Activated naive CD4-positive, alpha-beta T cell treated with anti-CD3 and anti-CD28 coated beads, Interleukin-2, amount 10 ng/mL, durations not matched to agents 7 days and 5 days (primary cell): ENCODE results near the gene SORBS2.

Experiments
- CTCF ChIA-PET: fragments of 350-600 bp; sonication (Branson Sonifier 250); formaldehyde crosslinking; loops from one replicate; lab custom pipeline; 2021; ENCODE audit warnings: antibody characterized with exemption; lab: Charles Lee
- DNase-seq: peaks from one replicate; pipeline ENCODE4 v3.0.0-alpha.2; 2020
- H3K27ac Mint-ChIP-seq: one replicate; pipeline ENCODE4 v1.8.0; 2021; ENCODE audit warnings: mild to moderate bottlenecking, moderate library complexity, mixed read lengths
- H3K27me3 Mint-ChIP-seq: one replicate; pipeline ENCODE4 v1.8.0; 2021; ENCODE audit warnings: mild to moderate bottlenecking, mixed read lengths
- H3K36me3 Mint-ChIP-seq: one replicate; pipeline ENCODE4 v1.8.0; 2021; ENCODE audit warnings: mixed read lengths
- H3K4me1 Mint-ChIP-seq: one replicate; pipeline ENCODE4 v1.8.0; 2021; ENCODE audit warnings: mixed read lengths
- H3K4me3 Mint-ChIP-seq: one replicate; pipeline ENCODE4 v1.8.0; 2021; ENCODE audit warnings: mild to moderate bottlenecking, moderate library complexity, mixed read lengths
- H3K9me3 Mint-ChIP-seq: one replicate; pipeline ENCODE4 v1.8.0; 2021; ENCODE audit warnings: mixed read lengths

The SORBS2 gene

DNA sequence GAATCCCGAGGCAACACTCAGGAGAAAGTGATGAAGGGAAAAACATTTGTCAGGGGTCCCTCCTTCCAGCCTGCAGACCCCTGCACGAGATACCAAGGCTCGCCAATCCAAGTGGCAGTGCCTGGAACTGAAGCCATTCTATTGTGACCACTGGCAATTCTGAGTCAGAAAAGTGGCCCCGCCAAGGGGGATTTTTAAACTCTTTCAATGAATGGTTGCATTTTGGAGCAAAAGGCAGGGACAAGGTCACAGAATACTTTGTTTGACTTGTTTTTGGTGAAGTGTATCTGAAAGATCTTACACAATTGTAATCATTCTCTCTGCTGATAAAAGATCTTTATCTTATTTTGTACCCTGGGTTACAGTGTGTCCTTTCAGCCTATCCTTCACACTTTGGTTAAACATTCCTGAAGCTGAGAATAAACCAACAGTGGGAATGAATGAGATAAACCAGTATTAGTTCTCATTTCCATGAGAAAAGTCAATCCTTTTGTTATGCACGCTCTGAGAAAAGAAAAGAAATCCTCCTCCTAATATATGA, 160.8 kb downstream of the SORBS2 start:
- Mint-ChIP-seq H3K27ac (no peak overlapping the region), H3K36me3 (no peaks in the 10 kb centered on the region), H3K4me1 (no peaks in the 10 kb centered on the region), H3K27me3 (peaks cover 6% of the 10 kb centered on the region), H3K4me3 (no peak overlapping the region), H3K9me3 (no peaks in the 10 kb centered on the region)
- CTCF ChIA-PET = no interaction called here
- no peak for DNase-seq

DNA sequence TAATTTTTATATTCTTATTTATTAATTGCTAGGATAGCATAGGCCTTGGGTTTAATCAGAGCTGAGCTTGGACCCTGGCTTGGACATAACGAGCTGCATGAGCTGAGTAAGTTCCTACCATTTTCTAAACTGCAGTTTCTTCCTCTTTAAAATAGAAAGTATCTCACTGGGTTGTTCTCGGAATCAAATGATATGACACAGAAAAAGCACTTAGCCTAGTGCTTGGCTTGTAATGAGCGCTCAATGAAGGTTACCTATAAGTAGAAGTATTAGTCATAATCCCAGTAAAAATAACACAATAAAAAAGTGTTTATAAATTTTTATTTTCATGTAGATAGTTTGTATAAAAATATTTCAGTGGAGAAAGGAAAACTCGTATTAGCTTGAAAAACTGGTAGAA, 163.4 kb downstream of the SORBS2 start:
- no peak overlapping the region for H3K27ac Mint-ChIP-seq
- H3K9me3 Mint-ChIP-seq = no peaks in the 10 kb centered on the region
- CTCF ChIA-PET = no interaction called here
- peaks cover 13% of the 10 kb centered on the region for H3K27me3 Mint-ChIP-seq
- no peaks in the 10 kb centered on the region for H3K36me3 Mint-ChIP-seq
- H3K4me3 Mint-ChIP-seq = no peak overlapping the region
- DNase-seq = no peak
- H3K4me1 Mint-ChIP-seq = no peaks in the 10 kb centered on the region

DNA sequence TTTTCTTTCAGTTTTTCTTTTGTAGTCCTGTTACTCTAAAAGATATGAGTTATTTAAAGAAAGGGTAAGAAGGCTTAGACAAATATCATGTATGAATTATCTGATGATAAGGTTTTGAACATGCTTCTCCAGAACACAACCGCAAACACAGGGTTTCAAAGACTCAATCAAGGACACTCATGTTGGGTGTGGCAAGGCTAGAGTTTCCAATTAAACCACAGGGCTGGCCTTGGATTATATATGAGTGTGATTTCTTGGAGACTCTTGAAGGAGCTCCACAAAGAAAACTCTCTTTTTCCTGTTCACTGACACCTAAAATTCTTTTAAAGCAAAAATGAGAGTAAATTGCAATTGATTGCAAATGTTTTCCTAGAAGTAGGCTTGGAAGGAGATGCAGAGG, 166.6 kb downstream of the SORBS2 start:
- Mint-ChIP-seq H3K27me3 (peaks cover 17% of the 10 kb centered on the region), H3K4me3 (no peak overlapping the region), H3K36me3 (no peaks in the 10 kb centered on the region), H3K27ac (no peak overlapping the region), H3K9me3 (no peaks in the 10 kb centered on the region), H3K4me1 (no peaks in the 10 kb centered on the region)
- CTCF ChIA-PET = no interaction called here
- no peak for DNase-seq

DNA sequence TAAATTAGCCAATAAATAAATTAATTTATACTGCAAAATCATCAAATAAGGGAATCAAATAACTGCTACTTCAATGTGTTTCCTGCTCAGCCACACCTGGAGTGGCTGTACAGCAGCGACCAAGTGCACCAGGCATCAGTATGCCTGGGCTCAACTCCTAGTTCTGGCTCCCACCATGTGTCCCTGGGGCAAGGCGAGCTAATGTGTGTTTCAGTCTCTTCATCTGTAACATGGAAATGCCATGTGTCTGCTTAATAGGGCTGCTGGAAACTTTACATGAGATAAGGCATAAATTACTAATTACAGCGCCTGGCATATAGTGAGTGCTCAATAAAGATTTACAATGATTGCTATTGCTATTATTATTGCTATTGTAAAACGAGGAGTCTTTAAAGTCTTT, 167.6 kb downstream of the SORBS2 start:
- CTCF ChIA-PET = no interaction called here
- Mint-ChIP-seq H3K27ac (no peak overlapping the region), H3K27me3 (peaks cover 17% of the 10 kb centered on the region), H3K36me3 (no peaks in the 10 kb centered on the region), H3K9me3 (no peaks in the 10 kb centered on the region), H3K4me1 (no peaks in the 10 kb centered on the region), H3K4me3 (no peak overlapping the region)
- no peak for DNase-seq

DNA sequence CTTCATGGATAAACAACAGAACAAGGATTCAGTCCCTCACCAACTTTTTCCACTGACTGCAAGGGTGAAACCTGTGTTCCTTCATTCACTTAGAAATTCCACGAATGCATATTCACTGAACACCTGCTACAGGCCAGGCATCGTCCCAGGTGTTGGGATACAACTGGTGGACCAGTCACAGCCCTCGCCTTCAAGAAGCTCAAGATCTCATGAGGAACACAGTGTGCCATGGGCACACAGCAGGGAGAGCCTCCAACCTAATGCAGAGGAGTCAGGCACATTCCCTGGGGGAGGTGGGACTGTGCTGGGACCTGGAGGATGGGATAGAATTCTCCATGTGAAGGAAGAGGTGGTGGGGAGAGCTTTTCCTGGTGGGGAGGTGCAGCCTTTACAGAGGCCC, 169.1 kb downstream of the SORBS2 start:
- DNase-seq = no peak
- Mint-ChIP-seq H3K36me3 (no peaks in the 10 kb centered on the region), H3K27me3 (peaks cover 30% of the 10 kb centered on the region), H3K27ac (no peak overlapping the region), H3K9me3 (no peaks in the 10 kb centered on the region), H3K4me1 (no peaks in the 10 kb centered on the region), H3K4me3 (no peak overlapping the region)
- CTCF ChIA-PET = interaction anchor here (2.0 kb wide), 1 partner anchor 396 kb away, joined by 8 read pairs; no protein-coding TSS in a partner anchor

DNA sequence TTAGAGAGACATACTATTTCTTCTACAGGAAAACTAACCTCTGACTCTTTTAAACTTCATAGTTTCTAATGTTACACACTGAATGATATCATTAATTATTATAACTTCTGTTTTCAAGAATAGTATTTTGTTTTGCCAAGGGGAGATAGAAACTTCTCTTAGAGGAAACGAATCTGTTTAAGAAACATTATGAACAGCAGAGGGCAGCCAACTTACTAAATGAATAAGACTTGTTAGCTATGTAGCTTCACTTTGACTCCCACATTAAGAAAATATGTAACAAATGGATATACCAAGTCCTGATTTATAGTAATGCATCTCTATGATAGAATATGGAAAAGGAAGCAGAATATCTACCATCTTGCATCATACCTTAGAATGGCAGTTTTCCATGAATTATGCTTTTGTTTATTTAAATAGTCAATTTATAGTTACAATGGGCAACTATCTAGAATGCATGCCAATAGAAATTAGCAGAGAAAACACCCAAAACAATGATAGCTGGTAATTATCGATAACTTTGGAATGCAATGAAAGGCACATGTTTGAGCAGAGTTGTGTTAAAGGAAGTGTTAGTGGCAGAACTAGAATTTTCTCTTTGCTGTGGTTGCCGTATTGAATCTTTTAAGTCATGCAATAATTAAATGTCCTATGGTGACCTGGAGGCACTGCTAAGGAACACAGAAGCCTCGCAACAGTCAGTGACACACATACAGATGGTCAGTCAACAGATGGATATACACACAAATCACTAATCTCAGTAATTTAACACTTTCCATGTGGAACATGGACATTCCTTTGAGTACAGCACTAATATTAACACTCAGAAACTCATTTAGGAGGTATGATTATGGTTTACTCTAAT, 171.0 kb downstream of the SORBS2 start:
- Mint-ChIP-seq H3K4me1 (no peaks in the 10 kb centered on the region), H3K27ac (no peak overlapping the region), H3K4me3 (no peak overlapping the region), H3K36me3 (no peaks in the 10 kb centered on the region), H3K27me3 (peaks cover 37% of the 10 kb centered on the region), H3K9me3 (no peaks in the 10 kb centered on the region)
- CTCF ChIA-PET = interaction anchor here (1.0 to 3.1 kb wide), 6 partner anchors 9 to 499 kb away, joined by 3 to 21 read pairs (median 8); no protein-coding TSS in a partner anchor
- no peak for DNase-seq

DNA sequence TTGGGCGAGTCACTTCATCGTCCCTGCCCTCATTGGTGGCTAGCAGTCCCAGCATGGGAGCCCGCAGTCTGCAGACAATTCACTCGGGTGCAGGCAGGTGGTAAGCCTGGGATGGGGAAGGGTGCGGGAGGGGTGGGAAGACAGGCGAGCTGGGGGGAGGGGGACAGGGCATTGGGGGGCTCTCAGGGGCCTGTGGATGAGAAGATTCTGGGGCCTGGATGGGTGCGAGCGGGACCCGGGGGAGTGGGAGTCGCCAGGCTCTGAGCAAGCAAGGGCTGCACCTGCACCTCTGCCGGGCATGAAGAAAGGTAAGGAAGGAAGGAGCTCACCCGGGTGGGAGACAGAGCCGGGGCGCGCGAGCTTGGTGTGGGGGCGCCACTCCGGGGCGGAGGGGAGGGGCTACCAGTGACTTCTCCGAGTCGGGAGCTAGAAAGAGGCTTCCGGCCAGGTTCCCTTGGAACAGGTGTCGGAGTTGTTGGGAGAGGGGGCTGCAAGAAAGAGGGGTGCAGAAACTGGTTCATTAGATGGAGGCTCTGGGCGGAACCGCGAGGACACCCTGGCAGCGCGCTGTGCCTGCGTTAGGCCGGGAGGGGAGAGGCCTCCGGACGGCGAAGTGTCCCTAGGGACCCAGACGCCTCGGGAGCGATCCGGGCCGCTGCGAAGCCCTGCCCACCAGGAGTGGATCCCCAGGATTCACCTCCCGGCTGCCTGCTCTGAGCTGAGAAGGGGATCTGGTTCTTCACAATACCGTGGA, 173.3 kb downstream of the SORBS2 start:
- Mint-ChIP-seq H3K9me3 (peaks cover 3% of the 10 kb centered on the region), H3K36me3 (no peaks in the 10 kb centered on the region), H3K27ac (no peak overlapping the region), H3K4me3 (no peak overlapping the region), H3K4me1 (no peaks in the 10 kb centered on the region), H3K27me3 (peaks cover 31% of the 10 kb centered on the region)
- no peak for DNase-seq
- CTCF ChIA-PET = interaction anchor here (2.8 to 3.1 kb wide), 2 partner anchors 383 to 399 kb away, joined by 12 to 21 read pairs; no protein-coding TSS in a partner anchor

DNA sequence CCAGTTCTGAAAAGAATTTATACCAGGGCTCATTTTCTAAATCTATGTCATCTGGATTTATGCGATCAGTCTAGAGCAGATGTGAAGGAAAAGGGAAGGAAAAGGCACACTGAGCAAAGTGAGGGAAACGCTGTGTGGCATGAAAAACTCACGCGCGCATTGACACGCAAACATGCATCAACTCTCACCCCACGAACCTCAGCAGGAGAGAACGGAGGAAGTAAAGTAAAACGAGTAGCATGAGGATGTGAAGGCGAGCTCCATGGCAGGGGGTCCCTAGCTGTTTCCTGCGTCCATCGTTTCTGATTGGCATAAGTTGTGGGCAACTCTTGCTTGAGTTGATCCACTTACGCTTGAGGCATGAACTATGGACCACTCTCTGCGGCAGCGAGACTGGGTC, 173.9 kb downstream of the SORBS2 start:
- Mint-ChIP-seq H3K4me3 (no peak overlapping the region), H3K4me1 (no peaks in the 10 kb centered on the region), H3K36me3 (no peaks in the 10 kb centered on the region), H3K27ac (no peak overlapping the region), H3K27me3 (peaks cover 25% of the 10 kb centered on the region), H3K9me3 (peaks cover 3% of the 10 kb centered on the region)
- no peak for DNase-seq
- CTCF ChIA-PET = no interaction called here

DNA sequence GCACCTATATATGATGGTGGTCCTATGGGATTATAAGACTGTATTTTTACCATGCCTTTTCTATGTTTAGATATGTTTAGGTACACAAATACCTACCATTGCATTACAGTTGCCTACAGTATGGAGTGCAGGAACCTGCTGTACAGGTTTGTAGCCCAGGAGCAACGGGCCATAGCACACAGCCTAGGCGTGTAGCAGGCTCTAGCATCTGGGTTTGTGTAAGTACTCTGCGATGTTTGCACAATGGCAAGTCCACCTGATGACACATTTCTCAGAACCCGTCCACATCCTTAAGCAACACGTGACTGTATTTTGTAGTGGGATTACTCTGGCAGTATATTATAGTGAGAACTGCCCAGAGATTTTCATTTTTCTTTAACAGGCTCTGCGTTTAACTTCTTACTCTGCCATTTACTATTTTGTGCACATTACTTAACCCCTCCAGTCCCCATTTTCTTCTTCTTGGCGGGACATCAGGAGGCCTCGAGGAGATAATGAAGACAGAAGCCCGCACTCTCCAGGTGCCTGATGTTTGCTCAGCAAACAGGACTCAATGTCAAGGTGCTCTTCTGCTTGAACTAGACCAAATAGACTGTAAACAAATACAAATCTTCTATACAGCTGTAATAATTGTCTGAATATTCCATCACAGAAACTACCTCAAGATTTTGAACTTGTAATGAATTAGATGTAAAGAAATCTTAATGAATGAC, 174.7 kb downstream of the SORBS2 start:
- H3K36me3 Mint-ChIP-seq = no peaks in the 10 kb centered on the region
- H3K27ac Mint-ChIP-seq = no peak overlapping the region
- peaks cover 3% of the 10 kb centered on the region for H3K9me3 Mint-ChIP-seq
- H3K4me3 Mint-ChIP-seq = no peak overlapping the region
- CTCF ChIA-PET = no interaction called here
- no peak for DNase-seq
- no peaks in the 10 kb centered on the region for H3K4me1 Mint-ChIP-seq
- peaks cover 20% of the 10 kb centered on the region for H3K27me3 Mint-ChIP-seq

DNA sequence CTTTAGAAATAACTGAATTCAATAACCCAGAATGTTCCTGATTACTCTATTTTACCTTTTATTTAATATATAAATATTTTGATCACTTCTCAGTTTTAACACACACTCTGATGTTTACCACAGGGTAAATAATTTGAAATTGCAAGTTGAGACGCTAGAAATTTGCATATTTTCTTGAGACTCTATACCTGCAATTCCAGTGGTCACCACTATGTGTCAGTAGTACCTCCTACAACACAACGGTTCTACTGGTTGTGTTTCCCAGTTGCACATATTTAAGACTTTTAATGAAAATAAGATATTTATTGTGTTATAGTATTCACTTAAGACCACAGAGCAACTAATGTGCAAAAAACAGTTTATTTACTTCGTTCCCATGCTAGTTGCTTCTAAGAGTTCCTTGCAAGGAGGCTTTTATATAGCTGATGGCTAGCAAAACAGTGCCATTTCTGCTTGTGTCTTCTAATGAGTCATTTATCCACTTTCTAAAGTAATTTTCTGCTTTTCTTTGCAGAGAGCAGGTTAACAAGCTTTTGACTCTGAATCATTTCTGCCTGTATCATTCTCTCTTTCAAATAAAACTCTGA, 177.8 kb downstream of the SORBS2 start:
- Mint-ChIP-seq H3K4me1 (no peaks in the 10 kb centered on the region), H3K27me3 (peaks cover 19% of the 10 kb centered on the region), H3K4me3 (no peak overlapping the region), H3K36me3 (no peaks in the 10 kb centered on the region), H3K27ac (no peak overlapping the region), H3K9me3 (peaks cover 3% of the 10 kb centered on the region)
- CTCF ChIA-PET = no interaction called here
- no peak for DNase-seq

DNA sequence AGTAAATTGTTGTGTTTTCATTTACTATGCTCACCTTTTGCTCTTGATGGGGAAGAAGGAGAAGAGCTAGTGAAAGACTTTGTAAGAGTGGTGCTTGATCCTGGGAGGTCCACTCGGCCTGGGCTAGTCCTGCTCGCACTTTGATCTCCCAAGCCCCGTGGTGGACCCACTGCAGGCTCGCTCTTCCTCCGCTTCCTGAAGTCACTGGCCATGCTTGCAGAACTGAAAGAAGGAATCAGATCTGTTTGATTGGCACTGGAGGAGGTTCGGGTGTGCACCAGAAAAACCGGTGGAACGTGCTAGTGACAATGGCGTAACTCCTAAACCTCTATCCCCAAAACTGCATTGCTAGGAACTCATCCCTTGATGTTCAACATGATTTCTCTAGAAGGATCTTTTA, 185.2 kb downstream of the SORBS2 start:
- Mint-ChIP-seq H3K27me3 (no peaks in the 10 kb centered on the region), H3K9me3 (no peaks in the 10 kb centered on the region), H3K4me3 (no peak overlapping the region), H3K36me3 (no peaks in the 10 kb centered on the region), H3K4me1 (no peaks in the 10 kb centered on the region), H3K27ac (no peak overlapping the region)
- CTCF ChIA-PET = interaction anchor here (1.1 kb wide), 1 partner anchor 28 kb away, joined by 3 read pairs; no protein-coding TSS in a partner anchor
- DNase-seq = no peak

DNA sequence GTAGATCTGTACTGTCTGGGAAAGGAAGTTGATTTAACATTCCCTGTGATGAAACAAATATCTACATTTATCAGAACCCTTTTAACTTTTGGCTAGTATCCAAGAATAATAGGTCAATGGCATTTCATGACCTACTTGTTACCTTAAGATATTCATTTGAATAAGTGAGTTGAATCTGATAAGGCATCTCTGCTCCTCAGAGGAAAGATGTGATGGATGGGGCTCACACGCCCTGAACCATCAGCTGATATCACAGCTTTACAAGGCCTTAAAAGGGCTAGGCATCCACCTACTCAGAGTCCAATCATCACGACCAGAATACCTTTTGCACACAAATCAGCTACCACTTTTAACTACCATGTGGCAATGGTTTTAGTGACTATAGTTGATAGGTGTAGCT, 186.5 kb downstream of the SORBS2 start:
- no peaks in the 10 kb centered on the region for H3K36me3 Mint-ChIP-seq

DNA sequence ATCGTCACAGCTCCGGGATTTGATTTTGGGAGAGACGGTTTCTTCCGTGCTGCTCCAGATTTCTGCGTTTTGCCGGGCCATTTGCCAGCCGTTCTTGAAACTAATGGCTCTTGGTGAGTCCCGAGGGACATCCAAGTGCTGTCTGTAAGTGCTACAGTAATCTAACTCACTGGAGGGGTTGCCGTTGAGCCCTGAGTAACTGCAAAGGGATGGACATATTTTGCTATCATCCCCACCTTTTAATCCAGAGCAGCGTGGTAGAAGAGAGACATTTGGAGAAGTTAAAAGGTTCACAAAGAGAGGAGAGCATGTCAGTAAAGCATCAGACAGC, 187.8 kb downstream of the SORBS2 start:
- no peaks in the 10 kb centered on the region for H3K4me1 Mint-ChIP-seq
- H3K36me3 Mint-ChIP-seq = no peaks in the 10 kb centered on the region
- CTCF ChIA-PET = no interaction called here
- no peaks in the 10 kb centered on the region for H3K9me3 Mint-ChIP-seq
- no peak for DNase-seq
- H3K27ac Mint-ChIP-seq = no peak overlapping the region
- H3K27me3 Mint-ChIP-seq = peaks cover 5% of the 10 kb centered on the region
- H3K4me3 Mint-ChIP-seq = no peak overlapping the region

More for the DNA sequence above, 186.5 kb downstream of the SORBS2 start:
- CTCF ChIA-PET = no interaction called here
- DNase-seq = no peak
- no peaks in the 10 kb centered on the region for H3K4me1 Mint-ChIP-seq
- no peak overlapping the region for H3K4me3 Mint-ChIP-seq
- H3K9me3 Mint-ChIP-seq = no peaks in the 10 kb centered on the region
- H3K27ac Mint-ChIP-seq = no peak overlapping the region
- no peaks in the 10 kb centered on the region for H3K27me3 Mint-ChIP-seq
